ENCODE measurements around the gene LYPD1. TPM values are rescaled to one million over a fixed set of nuclear protein-coding genes. Genes with fewer than 3 reads are reported as not detected.

The LYPD1 gene
- total RNA-seq, 1 experiment from 2014 or later, result 13.8 TPM

DNA sequence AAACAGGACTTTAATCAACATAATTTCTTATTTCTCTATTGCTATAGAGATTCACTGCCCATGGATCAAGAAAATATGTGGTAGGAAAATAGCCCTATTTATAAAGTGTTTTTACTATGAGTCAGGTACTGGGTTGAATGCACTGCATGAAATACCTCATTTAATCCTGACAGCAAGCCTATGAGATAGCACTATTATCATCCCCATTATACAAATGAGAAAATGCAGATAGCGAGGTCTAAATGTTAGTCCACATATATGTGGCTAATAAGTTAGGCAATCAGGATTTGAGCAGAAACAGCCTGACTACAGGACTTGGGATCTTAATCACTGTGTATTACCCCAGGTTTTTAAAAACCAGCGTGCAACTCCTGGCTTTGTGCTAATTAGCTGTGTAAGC is 8.5 kb upstream of the LYPD1 start:
- Histone ChIP-seq H3K9me3 (ENCODE audit: low read depth, low read length, poor library complexity, severe bottlenecking) (no peaks in the 10 kb centered on the region), H3K27ac (ENCODE audit: low read depth, low read length, poor library complexity, severe bottlenecking) (no peak overlapping the region), H3K27me3 (replicated peaks; ENCODE audit: insufficient read depth, low read depth, low read length, poor library complexity) (no peaks in the 10 kb centered on the region), H3K4me1 (ENCODE audit: insufficient read depth, low read length, poor library complexity, severe bottlenecking) (peaks cover 14% of the 10 kb centered on the region), H3K4me3 (ENCODE audit: low read depth, low read length, poor library complexity, severe bottlenecking) (no peak overlapping the region), H3K36me3 (ENCODE audit: insufficient read depth, low read length, poor library complexity, severe bottlenecking) (no peaks in the 10 kb centered on the region)
- BruUV-seq (replicated peaks), result no TSS peak
- no peak for DNase-seq (ENCODE audit: low spot score)
- CTCF ChIA-PET, result no interaction called here
- TF ChIP-seq CTCF (conservative IDR thresholded peaks at IDR 0.05; ENCODE audit: low read depth, low read length) (no peak), EZH2 (IDR thresholded peaks at IDR 0.05; ENCODE audit: borderline replicate concordance, low read depth, low read length, poor library complexity, severe bottlenecking) (no peak)
- POLR2A ChIA-PET (ENCODE audit: low non-redundant PET), result no interaction called here
- intact Hi-C loops (cut with micrococcal nuclease; ENCODE audit: unreplicated experiment), result loop anchor here (10.0 kb wide), 4 partner anchors 296 to 1166 kb away; no protein-coding TSS in a partner anchor

DNA sequence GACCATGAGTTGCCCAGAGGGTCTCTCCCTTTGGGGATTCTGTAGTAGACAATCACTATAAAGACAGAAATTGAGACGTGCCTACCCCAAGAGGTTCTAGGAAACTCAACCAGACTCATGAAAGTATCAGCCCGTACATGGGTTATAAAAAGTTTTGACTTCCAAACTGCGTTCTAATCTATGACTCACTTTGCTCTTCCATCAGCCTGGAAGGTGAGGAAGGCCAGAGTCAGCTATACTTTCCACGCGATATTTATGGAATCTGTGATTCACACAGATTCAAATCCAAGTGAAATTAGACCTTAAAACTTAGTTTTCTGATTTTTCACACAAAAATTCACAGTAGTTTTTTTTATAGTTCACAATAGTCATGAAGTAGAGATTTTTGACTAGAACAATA is 7.7 kb upstream of the LYPD1 start:
- H3K27me3 ChIP-seq (replicated peaks; ENCODE audit: insufficient read depth, low read depth, low read length, poor library complexity), result no peaks in the 10 kb centered on the region
- no peak overlapping the region for H3K4me3 ChIP-seq (ENCODE audit: low read depth, low read length, poor library complexity, severe bottlenecking)
- no peak overlapping the region for H3K27ac ChIP-seq (ENCODE audit: low read depth, low read length, poor library complexity, severe bottlenecking)
- no peaks in the 10 kb centered on the region for H3K9me3 ChIP-seq (ENCODE audit: low read depth, low read length, poor library complexity, severe bottlenecking)
- H3K4me1 ChIP-seq (ENCODE audit: insufficient read depth, low read length, poor library complexity, severe bottlenecking), result peaks cover 22% of the 10 kb centered on the region
- intact Hi-C loops (cut with micrococcal nuclease; ENCODE audit: unreplicated experiment), result loop anchor here (10.0 kb wide), 4 partner anchors 297 to 1167 kb away; no protein-coding TSS in a partner anchor
- H3K36me3 ChIP-seq (ENCODE audit: insufficient read depth, low read length, poor library complexity, severe bottlenecking), result no peaks in the 10 kb centered on the region
- TF ChIP-seq CTCF (conservative IDR thresholded peaks at IDR 0.05; ENCODE audit: low read depth, low read length) (no peak), EZH2 (IDR thresholded peaks at IDR 0.05; ENCODE audit: borderline replicate concordance, low read depth, low read length, poor library complexity, severe bottlenecking) (no peak)
- ChIA-PET POLR2A (ENCODE audit: low non-redundant PET) (no interaction called here), CTCF (no interaction called here)
- no TSS peak for BruUV-seq (replicated peaks)
- no peak for DNase-seq (ENCODE audit: low spot score)

DNA sequence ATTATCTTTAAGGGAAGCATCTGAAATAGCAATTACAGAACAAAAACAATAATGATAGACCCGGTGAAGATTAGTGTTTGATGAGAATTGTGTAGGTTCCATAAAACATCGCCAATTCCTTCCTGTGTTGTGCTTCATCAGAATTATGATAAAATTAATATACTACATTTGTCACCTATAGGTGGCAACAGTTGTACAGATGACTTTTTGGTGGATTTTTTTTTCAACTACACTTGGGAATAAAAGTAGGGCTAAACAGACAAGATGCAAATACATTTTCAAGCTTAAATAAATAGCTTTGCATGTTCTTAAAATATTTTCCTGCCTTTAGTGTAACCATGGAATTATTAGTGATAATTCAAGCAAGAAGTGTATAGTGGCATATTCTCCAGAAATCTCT is 7.0 kb upstream of the LYPD1 start:
- H3K9me3 ChIP-seq (ENCODE audit: low read depth, low read length, poor library complexity, severe bottlenecking), result no peaks in the 10 kb centered on the region
- H3K4me1 ChIP-seq (ENCODE audit: insufficient read depth, low read length, poor library complexity, severe bottlenecking), result peaks cover 25% of the 10 kb centered on the region
- no peak overlapping the region for H3K4me3 ChIP-seq (ENCODE audit: low read depth, low read length, poor library complexity, severe bottlenecking)
- no peak overlapping the region for H3K27ac ChIP-seq (ENCODE audit: low read depth, low read length, poor library complexity, severe bottlenecking)
- intact Hi-C loops (cut with micrococcal nuclease; ENCODE audit: unreplicated experiment), result loop anchor here (10.0 kb wide), 4 partner anchors 298 to 1168 kb away; no protein-coding TSS in a partner anchor
- H3K36me3 ChIP-seq (ENCODE audit: insufficient read depth, low read length, poor library complexity, severe bottlenecking), result no peaks in the 10 kb centered on the region
- ChIA-PET POLR2A (ENCODE audit: low non-redundant PET) (interaction anchor here (0.6 kb wide), 1 partner anchor 155 kb away, joined by 3 read pairs; no protein-coding TSS in a partner anchor), CTCF (interaction anchor here (0.9 kb wide), 1 partner anchor 139 kb away, joined by 3 read pairs; no protein-coding TSS in a partner anchor)
- no peak for TF ChIP-seq EZH2 (IDR thresholded peaks at IDR 0.05; ENCODE audit: borderline replicate concordance, low read depth, low read length, poor library complexity, severe bottlenecking)
- peak; percentile 51; the same call in 1 of the 2 replicates for TF ChIP-seq CTCF (conservative IDR thresholded peaks at IDR 0.05; ENCODE audit: low read depth, low read length)
- peak; percentile 43 for DNase-seq (ENCODE audit: low spot score)
- no TSS peak for BruUV-seq (replicated peaks)
- H3K27me3 ChIP-seq (replicated peaks; ENCODE audit: insufficient read depth, low read depth, low read length, poor library complexity), result no peaks in the 10 kb centered on the region

Measured in A673 (cell line).